ENCODE data around the gene ACSL1.

ACSL1 gene

DNA sequence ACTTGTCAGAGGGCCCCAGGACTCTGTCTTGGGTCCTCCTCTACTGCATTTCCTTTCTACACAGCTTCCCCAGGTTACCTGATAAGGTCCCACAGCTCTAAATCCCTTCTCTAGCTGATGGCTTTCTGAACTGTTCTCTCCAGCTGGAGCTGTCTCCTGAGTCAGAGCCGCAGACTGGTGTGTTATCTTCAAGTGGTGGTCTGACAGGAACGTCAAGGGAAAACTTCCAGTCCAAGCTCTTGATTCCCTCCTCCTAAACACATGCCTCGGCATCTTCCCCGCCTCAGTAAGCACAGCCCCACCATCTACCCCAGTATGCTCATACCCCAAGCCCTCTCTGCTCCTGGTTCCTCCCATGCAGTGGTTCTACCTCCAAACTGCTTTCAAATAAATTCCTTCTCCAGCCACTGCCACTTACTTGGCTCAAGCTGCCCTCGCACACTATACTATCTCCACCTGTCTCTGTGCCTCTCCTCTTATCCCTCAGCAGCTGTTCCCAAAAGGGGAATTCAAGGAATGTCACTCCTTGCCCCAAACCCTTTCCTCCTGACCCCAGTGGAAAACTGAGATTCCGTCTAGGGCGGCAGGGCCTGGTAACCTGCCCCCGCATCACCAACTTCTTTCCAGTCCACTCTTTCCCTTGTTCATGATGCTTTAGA lies 74.7 kb downstream of the ACSL1 start:
- Histone ChIP-seq H3K27ac (replicated peaks) (no peak overlapping the region), H3K4me3 (replicated peaks; ENCODE audit: insufficient read depth, low read length) (no peak overlapping the region), H3K27me3 (ENCODE audit: insufficient read depth, poor library complexity, severe bottlenecking) (no peaks in the 10 kb centered on the region)
- no peak for TF ChIP-seq SPI1 (IDR thresholded peaks at IDR 0.05; ENCODE audit: borderline replicate concordance, low read depth)
- TF ChIP-seq, protein P1, sequence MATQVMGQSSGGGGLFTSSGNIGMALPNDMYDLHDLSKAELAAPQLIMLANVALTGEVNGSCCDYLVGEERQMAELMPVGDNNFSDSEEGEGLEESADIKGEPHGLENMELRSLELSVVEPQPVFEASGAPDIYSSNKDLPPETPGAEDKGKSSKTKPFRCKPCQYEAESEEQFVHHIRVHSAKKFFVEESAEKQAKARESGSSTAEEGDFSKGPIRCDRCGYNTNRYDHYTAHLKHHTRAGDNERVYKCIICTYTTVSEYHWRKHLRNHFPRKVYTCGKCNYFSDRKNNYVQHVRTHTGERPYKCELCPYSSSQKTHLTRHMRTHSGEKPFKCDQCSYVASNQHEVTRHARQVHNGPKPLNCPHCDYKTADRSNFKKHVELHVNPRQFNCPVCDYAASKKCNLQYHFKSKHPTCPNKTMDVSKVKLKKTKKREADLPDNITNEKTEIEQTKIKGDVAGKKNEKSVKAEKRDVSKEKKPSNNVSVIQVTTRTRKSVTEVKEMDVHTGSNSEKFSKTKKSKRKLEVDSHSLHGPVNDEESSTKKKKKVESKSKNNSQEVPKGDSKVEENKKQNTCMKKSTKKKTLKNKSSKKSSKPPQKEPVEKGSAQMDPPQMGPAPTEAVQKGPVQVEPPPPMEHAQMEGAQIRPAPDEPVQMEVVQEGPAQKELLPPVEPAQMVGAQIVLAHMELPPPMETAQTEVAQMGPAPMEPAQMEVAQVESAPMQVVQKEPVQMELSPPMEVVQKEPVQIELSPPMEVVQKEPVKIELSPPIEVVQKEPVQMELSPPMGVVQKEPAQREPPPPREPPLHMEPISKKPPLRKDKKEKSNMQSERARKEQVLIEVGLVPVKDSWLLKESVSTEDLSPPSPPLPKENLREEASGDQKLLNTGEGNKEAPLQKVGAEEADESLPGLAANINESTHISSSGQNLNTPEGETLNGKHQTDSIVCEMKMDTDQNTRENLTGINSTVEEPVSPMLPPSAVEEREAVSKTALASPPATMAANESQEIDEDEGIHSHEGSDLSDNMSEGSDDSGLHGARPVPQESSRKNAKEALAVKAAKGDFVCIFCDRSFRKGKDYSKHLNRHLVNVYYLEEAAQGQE (IDR thresholded peaks at IDR 0.05; ENCODE audit: insufficient replicate concordance, low read depth) = no peak
- TF ChIP-seq POLR2AphosphoS5 (IDR thresholded peaks at IDR 0.05; ENCODE audit: low read depth) = no peak
- TF ChIP-seq, protein P2, sequence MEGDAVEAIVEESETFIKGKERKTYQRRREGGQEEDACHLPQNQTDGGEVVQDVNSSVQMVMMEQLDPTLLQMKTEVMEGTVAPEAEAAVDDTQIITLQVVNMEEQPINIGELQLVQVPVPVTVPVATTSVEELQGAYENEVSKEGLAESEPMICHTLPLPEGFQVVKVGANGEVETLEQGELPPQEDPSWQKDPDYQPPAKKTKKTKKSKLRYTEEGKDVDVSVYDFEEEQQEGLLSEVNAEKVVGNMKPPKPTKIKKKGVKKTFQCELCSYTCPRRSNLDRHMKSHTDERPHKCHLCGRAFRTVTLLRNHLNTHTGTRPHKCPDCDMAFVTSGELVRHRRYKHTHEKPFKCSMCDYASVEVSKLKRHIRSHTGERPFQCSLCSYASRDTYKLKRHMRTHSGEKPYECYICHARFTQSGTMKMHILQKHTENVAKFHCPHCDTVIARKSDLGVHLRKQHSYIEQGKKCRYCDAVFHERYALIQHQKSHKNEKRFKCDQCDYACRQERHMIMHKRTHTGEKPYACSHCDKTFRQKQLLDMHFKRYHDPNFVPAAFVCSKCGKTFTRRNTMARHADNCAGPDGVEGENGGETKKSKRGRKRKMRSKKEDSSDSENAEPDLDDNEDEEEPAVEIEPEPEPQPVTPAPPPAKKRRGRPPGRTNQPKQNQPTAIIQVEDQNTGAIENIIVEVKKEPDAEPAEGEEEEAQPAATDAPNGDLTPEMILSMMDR (IDR thresholded peaks at IDR 0.05; ENCODE audit: insufficient read depth, low read length) = no peak
- no peak for TF ChIP-seq GABPA (IDR thresholded peaks at IDR 0.05; ENCODE audit: low read depth)
- DNase-seq (ENCODE audit: low read depth in 1 of 2, low spot score in 1 of 2) = no peak

DNA sequence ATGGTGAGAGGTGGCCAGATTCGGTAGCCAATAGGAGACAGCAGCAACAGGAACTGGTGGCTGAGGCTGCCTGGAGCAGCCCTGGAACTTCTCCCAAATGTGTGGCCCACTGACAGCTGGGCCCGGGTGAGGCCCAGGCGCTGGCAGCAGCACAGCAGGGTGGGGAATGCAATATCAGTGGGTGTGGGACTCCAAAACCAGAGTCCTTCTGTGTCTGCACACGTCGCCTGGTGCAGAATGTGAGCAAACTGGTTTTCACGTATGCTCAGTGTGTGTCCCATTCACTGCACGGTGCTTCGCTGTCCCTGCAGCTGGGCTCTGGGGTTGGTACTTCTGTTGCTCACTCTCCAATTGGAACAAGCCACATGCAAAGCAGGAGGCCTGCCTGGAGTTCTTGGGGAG lies 77.5 kb downstream of the ACSL1 start:
- peak overlapping the region; percentile 85; the same call in 1 of the 2 replicates for H3K27ac ChIP-seq (replicated peaks)
- TF ChIP-seq SPI1 (IDR thresholded peaks at IDR 0.05; ENCODE audit: borderline replicate concordance, low read depth) (no peak), GABPA (IDR thresholded peaks at IDR 0.05; ENCODE audit: low read depth) (no peak), POLR2AphosphoS5 (IDR thresholded peaks at IDR 0.05; ENCODE audit: low read depth) (no peak)
- TF ChIP-seq, protein P2 (IDR thresholded peaks at IDR 0.05; ENCODE audit: insufficient read depth, low read length) = no peak
- TF ChIP-seq, protein P1 (IDR thresholded peaks at IDR 0.05; ENCODE audit: insufficient replicate concordance, low read depth) = no peak
- no peak for DNase-seq (ENCODE audit: low read depth in 1 of 2, low spot score in 1 of 2)
- H3K27me3 ChIP-seq (ENCODE audit: insufficient read depth, poor library complexity, severe bottlenecking) = no peaks in the 10 kb centered on the region
- H3K4me3 ChIP-seq (replicated peaks; ENCODE audit: insufficient read depth, low read length) = no peak overlapping the region

DNA sequence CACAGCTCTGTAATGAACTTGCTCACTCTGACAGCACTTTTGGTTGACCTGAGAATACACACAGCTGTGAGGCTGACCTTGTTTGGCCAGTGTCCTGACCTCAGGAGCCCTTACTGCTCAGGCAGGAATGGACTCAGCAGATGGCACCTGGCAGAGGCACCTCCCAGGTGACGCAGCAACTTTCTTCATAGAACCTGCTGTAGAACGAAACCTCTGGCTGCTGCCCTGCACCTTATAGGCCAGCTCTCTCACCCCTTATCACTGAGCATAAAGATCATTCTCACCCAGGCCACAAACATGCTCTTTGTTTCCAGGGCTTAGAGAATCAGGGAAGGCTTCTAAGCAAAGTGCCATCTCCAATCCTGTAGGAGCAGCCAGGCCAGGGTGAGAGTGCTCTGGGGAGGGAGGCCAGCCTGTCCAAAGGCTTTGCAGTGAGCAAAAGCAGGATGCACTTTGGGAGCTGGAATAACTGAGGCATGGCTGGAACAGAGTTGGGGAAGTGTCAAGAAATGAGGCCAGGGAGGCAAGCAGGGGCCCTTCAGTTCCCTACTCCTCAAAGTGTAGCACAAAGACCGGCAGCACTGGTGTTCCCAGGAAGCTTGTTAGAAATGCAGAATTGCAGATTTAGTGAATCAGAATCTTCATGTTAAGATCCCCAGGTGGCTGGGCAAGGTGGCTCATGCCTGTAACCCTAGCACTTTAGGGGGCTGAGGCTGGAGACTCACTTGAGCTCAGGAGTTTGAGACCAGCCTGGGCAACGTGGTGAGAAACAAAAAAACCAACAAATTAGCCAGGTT lies 78.5 kb downstream of the ACSL1 start:
- Histone ChIP-seq H3K4me3 (replicated peaks; ENCODE audit: insufficient read depth, low read length) (no peak overlapping the region), H3K27ac (replicated peaks) (peak overlapping the region; percentile 85), H3K27me3 (ENCODE audit: insufficient read depth, poor library complexity, severe bottlenecking) (no peaks in the 10 kb centered on the region)
- DNase-seq (ENCODE audit: low read depth in 1 of 2, low spot score in 1 of 2) = peak in 1 of 2 experiments; percentile 23
- TF ChIP-seq, protein P1 (IDR thresholded peaks at IDR 0.05; ENCODE audit: insufficient replicate concordance, low read depth) = no peak
- TF ChIP-seq SPI1 (IDR thresholded peaks at IDR 0.05; ENCODE audit: borderline replicate concordance, low read depth) (no peak), POLR2AphosphoS5 (IDR thresholded peaks at IDR 0.05; ENCODE audit: low read depth) (no peak), GABPA (IDR thresholded peaks at IDR 0.05; ENCODE audit: low read depth) (no peak)
- TF ChIP-seq, protein P2 (IDR thresholded peaks at IDR 0.05; ENCODE audit: insufficient read depth, low read length) = no peak

Measured in HL-60 (cell line).